Purkinje cell (primary cell): ENCODE results near the gene ARID2. TPM values are rescaled to one million over a fixed set of nuclear protein-coding genes. Genes with fewer than 3 reads are reported as not detected.

ENCODE experiments used
- polyA plus RNA-seq: library from polyadenylated mRNA; unstranded; fragments of >200 nt; fragmentation: Nextera tagmentation; gene quantifications from 2 replicates; pipeline ENCODE4 v1.2.1, GENCODE V29; 2014

The ARID2 gene, protein sequence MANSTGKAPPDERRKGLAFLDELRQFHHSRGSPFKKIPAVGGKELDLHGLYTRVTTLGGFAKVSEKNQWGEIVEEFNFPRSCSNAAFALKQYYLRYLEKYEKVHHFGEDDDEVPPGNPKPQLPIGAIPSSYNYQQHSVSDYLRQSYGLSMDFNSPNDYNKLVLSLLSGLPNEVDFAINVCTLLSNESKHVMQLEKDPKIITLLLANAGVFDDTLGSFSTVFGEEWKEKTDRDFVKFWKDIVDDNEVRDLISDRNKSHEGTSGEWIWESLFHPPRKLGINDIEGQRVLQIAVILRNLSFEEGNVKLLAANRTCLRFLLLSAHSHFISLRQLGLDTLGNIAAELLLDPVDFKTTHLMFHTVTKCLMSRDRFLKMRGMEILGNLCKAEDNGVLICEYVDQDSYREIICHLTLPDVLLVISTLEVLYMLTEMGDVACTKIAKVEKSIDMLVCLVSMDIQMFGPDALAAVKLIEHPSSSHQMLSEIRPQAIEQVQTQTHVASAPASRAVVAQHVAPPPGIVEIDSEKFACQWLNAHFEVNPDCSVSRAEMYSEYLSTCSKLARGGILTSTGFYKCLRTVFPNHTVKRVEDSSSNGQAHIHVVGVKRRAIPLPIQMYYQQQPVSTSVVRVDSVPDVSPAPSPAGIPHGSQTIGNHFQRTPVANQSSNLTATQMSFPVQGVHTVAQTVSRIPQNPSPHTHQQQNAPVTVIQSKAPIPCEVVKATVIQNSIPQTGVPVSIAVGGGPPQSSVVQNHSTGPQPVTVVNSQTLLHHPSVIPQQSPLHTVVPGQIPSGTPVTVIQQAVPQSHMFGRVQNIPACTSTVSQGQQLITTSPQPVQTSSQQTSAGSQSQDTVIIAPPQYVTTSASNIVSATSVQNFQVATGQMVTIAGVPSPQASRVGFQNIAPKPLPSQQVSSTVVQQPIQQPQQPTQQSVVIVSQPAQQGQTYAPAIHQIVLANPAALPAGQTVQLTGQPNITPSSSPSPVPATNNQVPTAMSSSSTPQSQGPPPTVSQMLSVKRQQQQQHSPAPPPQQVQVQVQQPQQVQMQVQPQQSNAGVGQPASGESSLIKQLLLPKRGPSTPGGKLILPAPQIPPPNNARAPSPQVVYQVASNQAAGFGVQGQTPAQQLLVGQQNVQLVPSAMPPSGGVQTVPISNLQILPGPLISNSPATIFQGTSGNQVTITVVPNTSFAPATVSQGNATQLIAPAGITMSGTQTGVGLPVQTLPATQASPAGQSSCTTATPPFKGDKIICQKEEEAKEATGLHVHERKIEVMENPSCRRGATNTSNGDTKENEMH (N-terminal part only)
- 33.0 and 35.9 TPM in 2 replicates for polyA plus RNA-seq

DNA sequence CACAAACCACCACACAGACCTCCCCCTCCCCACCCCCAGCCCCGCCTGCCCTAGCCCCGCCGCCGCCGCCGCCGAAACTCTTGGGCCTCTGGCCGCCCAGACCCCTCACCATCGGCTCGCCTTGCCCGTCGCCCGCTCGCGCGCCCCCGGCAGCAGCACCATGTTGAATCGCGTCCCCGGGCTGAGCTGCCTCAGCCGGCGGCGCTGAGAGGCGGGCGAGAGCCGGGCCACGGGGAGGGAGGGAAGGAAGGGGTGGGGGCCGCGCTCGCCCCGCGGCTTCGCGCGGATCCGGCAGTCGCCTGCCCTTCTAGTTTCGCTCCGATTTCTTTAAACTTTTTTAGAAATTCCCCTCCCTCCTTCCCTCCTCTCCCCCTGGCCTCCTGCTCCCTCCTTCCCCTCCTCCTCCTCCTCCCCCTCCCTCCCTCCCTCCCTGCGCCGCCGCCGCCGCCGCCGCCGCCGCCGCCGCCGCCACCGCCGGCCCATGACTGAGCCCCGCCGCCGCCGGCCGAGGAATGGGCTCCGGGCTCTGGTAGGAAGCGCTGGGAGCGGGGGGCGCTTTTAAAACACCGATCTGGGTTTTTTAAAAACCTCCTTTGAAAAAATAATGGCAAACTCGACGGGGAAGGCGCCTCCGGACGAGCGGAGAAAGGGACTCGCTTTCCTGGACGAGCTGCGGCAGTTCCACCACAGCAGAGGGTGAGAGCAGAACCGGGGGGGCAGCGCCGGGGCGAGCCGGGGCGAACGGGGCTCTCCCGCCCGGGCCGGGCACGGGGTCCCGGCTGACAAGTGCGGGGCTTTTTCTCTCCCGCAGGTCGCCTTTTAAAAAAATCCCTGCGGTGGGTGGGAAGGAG, at the start of gene ARID2:
Gene ARID2, plus strand, starts transcription at position 474 of the 851 bp plus-strand sequence. Its CDS starts 131 bp downstream, at position 605.

